GM08714 (cell line): Measurements from ENCODE around the gene FPGS.
"Not testable (repeated sequence)": the region's sequence is repeated elsewhere in the genome, so short reads cannot be mapped to it uniquely, and the experiment has no call there.

Experiments used
- H3K4me3 ChIP-seq: fragments of 200-500 bp; sonication (Bioruptor generic); 2 replicates; pipeline ENCODE4 v1.5.1; 2014; ENCODE audit warnings: mild to moderate bottlenecking, low read length, inconsistent platforms
- ZNF274 ChIP-seq: IDR thresholded peaks from 2 replicates; pipeline ENCODE4 v1.6.1; 2012; ENCODE audit warnings: mild to moderate bottlenecking, low read depth, low read length

The FPGS gene, protein sequence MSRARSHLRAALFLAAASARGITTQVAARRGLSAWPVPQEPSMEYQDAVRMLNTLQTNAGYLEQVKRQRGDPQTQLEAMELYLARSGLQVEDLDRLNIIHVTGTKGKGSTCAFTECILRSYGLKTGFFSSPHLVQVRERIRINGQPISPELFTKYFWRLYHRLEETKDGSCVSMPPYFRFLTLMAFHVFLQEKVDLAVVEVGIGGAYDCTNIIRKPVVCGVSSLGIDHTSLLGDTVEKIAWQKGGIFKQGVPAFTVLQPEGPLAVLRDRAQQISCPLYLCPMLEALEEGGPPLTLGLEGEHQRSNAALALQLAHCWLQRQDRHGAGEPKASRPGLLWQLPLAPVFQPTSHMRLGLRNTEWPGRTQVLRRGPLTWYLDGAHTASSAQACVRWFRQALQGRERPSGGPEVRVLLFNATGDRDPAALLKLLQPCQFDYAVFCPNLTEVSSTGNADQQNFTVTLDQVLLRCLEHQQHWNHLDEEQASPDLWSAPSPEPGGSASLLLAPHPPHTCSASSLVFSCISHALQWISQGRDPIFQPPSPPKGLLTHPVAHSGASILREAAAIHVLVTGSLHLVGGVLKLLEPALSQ

DNA sequence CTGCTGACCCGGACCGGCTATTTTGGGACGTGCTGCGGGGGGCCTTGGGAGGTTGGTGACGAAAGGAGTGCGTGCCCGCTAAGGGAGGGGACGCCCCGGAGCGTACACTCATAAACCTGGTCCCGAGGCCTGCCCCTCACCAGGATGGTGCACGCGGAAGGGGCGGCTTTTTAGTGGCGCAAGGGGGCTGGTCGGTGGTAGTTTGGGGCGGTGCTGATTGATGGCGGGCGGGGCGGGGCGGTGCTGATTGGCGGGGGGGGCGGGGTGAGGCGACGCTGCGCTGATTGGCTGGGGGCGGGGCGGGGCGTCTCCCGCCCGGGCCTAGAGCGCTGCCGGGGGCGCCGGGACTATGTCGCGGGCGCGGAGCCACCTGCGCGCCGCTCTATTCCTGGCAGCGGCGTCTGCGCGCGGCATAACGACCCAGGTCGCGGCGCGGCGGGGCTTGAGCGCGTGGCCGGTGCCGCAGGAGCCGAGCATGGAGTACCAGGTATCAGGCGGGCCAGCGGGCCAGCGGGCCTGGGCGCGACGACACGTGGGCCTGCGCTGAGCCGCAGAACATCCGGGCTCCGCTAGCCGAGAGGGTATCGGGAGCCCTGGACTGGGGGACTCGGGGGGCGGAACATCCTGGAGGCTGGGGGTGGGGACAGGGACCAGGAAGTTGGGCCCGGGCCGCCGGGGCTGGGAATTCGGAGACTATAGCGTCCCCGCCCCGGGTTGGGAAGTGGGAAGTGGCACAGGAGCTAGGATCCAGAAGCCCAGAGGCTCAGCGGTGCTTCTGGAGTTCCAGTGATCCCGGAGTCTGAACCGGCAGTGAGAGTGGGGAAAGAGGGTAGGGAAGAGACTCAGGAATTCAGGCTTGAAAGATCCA lies at the start of gene FPGS:
Gene FPGS, plus strand, starts transcription at position 307 of the 868 bp plus-strand sequence. Its CDS starts 43 bp downstream, at position 350.
- peak within 1 kb of the TSS; percentile 87 for H3K4me3 ChIP-seq
- no peak for TF ChIP-seq ZNF274

DNA sequence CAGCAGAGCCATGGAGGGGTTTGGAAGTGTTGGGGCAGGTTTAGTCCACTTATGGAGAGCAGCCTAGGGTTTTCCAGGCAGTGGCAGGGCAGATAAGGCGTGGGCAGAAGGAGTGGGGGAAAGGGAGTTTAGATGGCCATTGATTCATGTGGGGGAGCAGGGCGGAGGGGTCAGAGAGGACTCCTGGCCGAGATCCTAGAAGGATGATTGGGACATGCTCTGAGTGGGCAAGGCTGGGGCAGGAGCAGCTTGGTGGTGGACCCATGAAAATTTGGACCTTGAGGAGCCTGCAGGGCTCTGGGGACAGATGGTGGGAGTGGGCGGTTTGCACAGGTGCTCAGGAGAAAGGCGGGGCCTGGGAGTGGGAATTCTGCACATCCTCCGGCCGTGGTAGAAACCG lies 49.5 kb upstream of the FPGS start:
- no peak overlapping the region for H3K4me3 ChIP-seq
- TF ChIP-seq ZNF274 = no peak

DNA sequence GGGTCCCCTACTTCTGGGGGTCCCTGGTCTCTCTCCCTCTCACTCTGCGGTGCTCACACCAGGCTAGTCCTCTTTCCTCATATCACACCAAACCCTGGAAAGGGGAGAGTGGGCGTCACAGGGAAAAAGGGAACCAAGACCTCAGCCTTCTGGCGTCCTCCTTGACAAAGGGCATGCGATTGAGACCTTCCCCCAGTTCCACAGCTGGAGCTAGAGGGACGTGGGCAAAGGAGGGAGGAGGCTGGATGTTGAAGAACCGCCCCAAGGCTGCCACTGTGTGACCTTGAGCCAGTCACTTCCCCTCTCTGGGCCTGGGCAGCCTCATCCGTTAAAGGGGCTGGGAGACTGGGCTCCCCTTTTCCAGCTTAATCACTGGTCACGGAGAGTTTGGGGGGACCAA lies 49.1 kb upstream of the FPGS start:
- no peak overlapping the region for H3K4me3 ChIP-seq
- TF ChIP-seq ZNF274 = no peak

DNA sequence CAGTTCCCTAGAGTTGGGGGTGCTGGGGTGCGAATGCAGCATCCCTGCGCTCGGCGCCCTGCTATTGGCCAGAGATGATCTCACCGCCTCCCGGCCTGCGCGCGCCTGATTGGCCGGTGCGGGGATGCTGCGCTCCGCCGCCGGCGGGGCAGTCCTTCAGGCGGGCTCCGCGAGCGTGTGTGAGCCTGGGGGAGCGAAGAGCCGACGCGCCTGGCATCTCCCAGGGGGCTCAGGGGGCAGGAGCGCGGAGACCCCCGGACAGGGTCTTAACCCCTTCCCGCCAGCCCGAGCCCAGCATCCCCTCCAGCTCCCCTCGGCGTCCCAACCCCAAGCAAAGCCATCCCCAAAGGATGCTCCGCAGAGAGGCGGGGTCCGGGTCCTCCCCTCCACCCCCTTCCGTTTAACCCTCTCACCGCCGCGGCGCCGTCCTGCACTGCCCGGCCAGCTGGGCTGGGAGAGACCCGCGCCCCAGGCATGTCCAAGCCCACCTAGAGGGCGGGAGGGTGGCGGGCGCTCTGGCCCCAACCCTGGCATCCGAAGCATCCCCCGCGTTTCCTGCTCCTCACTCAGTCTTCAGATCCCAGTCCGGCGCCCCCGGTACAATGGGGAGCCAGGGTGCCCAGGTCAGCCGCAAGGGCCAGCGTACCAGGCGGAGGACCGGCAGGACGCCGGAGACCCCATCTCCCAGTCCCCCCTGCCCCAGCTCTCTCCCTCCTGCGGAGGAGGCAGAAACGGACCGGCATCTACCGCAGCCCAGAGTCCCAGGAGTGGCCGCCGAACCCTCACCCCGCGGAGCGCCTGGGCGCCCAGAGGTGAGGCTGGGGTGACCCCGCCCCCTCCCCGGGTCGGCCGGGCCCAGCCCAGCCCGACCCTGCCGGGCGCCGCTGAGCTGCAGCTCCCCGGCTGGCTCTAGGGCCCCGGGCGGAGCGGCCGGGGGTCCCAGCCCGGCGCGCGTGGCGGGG lies 48.3 kb upstream of the FPGS start:
- TF ChIP-seq ZNF274 = no peak
- no peak overlapping the region for H3K4me3 ChIP-seq

DNA sequence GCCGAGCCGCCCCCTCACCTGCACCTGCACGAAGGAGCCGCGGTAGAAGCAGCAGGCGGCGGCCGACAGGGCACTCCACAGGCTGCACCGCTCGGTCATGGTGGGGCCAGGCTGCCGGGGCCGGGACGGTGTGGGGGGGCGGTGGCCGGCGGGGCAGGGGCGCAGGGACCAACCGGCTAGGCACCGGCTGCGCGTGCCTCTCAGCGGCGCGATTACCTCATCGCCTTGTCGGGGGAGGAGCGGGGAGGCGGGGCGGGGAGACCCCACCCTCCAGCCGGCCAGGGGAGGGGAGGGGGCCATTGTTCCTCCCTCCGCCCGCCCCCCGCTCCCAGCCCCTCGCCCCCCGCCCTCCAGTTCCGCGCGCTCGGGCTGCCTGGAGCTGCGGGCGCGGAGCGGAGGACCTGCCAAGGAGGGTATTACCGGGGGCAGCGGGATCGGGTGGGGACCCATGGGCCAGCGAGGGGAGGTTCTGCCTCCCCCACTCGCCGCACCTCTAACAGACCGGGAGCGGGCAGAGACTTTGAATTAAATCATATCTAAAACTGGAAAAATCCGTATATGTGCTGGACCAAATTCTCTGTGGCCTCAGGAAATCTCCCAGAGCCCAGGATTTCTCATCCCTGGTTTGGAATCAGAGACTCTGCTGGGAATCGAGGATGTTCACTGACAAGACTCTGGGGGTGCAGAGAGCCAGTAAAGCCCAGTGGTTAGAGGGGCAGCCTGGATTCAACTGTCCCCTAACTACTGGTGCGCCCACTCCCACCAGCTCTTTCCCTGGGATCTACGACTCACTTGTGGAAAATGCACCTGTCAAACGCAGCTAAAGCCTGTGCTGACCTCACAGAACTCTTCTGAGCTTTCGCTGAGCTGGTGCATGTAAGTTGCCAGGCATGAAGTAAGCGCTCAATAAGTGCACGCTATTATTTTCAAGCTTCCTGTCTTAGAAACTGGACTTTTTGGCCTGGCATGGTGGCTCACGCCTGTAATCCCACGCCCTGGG lies 47.3 kb upstream of the FPGS start:
- TF ChIP-seq ZNF274 = no peak
- no peak overlapping the region for H3K4me3 ChIP-seq

DNA sequence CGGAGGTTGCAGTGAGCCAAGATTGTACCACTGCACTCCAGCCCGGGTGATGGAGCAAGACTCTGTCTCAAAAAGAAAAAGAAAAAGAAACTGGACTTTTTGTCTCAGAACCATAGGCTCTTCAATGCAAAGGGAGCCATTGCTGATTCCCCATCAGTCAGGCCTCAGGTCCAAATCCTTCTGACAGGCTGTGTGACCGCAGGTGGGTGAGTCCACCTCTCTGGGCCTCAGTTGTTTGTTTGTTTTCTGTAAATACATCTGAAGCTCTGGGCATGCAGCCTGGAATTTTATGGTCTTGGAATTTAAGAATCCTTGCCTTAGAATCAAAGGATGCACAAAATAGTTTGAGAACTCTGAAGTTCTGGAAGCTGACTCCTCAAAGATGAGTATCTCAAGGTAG lies 46.4 kb upstream of the FPGS start:
- H3K4me3 ChIP-seq = no peak overlapping the region

DNA sequence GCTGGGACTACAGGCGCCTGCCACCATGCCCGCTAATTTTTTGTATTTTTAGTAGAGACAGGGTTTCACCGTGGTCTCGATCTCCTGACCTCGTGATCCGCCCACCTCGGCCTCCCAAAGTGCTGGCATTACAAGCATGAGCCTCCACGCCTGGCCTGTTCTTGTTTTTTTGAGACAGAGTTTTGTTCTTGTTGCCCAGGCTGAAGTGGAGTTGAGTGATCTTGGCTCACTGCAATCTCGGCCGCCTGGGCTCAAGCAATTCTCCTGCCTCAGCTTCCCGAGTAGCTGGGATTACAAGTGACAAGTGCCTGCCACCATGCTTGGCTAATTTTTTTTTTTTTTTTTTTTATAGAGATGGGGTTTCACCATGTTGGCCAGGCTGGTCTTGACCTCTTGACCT lies 45.9 kb upstream of the FPGS start:
- H3K4me3 ChIP-seq = not testable (repeated sequence)

More for the DNA sequence above, 46.4 kb upstream of the FPGS start:
- TF ChIP-seq ZNF274 = no peak

DNA sequence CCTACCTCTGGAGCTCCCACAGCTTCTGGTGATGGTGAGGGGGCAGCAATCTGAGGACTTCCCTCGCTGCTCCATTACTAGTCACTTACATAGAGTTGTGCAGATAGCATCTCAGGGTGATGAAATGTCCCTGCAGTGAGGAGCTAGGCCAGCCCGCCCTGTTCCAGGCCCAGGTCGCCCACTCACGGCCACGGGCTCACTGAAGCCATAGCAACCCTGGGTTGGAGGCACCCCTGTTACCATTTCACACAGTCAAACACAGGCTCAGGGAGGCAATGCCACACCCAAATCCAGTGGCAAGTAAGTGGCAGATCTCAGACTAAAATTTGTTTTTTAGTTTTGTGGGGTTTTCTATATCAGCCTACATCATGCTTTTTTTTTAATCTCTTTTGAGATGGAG lies 43.8 kb upstream of the FPGS start:
- no peak for TF ChIP-seq ZNF274
- H3K4me3 ChIP-seq = no peak overlapping the region

DNA sequence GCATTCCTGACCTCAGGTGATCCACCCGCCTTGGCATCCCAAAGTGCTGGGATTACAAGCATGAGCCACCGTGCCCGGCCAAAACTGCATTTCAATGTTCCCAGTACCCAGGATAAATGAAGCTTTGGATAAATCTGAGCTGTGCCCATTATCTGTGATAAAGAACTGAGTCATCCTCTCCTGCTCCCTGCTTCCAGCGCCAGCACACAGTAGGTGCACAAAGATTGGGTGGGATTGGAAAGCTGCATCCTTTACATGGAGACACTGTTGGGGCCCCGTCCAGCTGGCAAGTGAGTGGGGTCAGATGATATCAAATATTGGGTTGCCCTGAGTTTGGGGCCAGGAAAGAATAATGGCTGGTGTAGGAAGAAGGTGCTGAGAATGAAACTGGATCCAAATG lies 41.6 kb upstream of the FPGS start:
- TF ChIP-seq ZNF274 = no peak
- H3K4me3 ChIP-seq = no peak overlapping the region

DNA sequence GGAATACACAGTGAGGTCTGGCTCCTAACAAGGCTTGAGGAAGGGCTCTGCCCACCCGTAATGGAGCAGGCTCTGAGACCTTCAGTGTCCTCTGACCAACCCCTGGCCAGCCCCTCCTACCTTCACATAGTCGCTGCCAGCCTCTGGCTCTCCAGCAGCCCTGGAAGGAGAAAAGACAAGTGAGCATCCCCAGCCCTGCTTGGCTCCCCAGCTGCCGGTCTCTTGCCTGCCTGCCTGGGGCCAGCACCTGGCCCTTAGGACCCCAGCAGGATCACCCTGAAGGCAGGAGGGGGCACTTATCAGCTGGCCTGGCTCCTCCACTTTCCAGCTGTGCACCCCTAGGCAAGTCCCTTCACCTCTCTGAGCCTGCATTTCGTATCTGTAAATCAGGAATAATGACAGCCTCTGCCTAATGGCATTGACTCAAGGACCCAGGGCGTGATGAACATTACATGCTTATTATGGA lies 41.2 kb upstream of the FPGS start:
- TF ChIP-seq ZNF274 = no peak
- no peak overlapping the region for H3K4me3 ChIP-seq

DNA sequence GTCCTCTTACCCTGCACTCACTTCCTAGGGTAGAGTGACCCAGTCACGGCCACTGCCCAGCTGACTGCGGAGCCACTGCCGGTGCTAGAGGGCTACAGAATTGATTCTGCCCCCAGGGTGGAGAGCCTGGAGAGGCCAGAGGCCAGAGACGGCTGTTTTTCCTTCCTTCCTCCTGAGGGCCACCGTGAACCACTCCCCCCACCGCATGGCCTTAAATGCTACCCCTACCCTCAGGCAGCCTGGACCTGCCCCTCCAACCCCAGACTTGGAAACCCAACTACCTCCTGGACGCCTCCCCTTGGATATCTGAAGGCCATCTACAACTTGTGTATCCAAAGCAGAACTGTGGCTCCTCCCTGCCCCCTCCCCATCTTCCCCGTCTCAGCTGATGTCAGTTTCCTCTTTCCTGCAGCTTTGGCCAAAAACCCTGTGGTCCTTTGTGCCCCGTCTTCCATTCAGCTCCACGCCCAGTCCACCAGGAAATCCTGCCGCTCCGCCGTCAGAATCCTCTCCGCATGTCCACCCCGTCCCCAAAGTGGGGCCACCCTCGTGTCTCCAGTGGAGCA lies 40.5 kb upstream of the FPGS start:
- no peak for TF ChIP-seq ZNF274
- H3K4me3 ChIP-seq = no peak overlapping the region

DNA sequence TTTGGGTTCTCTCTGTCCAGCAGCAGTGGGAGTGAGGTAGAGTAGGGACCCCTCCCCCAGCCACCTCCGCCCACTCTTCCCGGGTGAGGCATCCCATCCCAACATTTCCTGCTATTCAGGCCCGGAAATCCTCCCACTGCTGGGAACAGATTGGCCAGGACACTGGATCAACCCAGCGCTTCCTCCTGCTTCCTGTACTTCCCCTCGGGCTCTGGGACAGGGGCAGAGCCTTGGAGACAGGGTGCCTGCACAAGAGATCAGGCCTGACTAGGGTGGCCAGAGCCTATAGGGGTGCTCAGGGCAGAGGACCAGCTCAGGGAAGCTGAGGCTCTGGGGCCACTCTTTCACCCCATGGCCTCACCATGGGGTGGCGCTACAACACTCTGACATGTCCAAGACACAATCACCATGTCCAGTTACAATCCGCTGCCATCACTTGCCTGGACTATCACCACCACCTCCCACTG lies 38.7 kb upstream of the FPGS start:
- no peak overlapping the region for H3K4me3 ChIP-seq
- no peak for TF ChIP-seq ZNF274

DNA sequence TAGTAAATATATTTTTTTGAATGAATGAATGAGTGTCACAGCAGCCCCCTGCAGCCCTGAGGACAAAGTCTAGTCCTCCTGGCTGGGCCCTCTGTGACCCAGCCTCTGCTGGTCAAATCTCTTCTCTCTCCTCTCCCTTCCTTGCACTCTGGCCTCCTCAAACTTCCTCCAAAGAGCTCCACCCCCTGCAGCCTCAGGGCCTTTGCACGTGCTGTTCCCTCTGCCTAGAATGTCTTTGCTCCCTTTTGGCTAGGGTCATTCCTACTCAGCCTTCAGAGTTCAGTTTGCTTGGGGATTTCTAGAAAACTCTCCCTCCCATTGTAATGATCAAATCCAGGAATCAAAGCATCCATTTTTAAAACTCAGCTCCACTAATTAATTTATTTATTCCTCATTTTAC lies 37.3 kb upstream of the FPGS start:
- TF ChIP-seq ZNF274 = no peak
- no peak overlapping the region for H3K4me3 ChIP-seq
